PFSK-1 (cell line): Measurements from ENCODE around the gene BTBD1.

Source experiments
- POLR2AphosphoS5 ChIP-seq: IDR thresholded peaks from 2 replicates; pipeline ENCODE4 v1.6.1; 2012; ENCODE audit warnings: low read depth, mild to moderate bottlenecking, control low read depth, low read length, moderate library complexity
- SIN3A ChIP-seq: IDR thresholded peaks from 2 replicates; pipeline ENCODE4 v1.6.1; 2012; ENCODE audit warnings: mild to moderate bottlenecking, low read length, moderate library complexity, borderline replicate concordance; ENCODE audit not compliant: insufficient read depth
- TAF1 ChIP-seq: IDR thresholded peaks from 2 replicates; pipeline ENCODE4 v1.6.1; 2012; ENCODE audit warnings: low read length, control low read depth, borderline replicate concordance; ENCODE audit not compliant: insufficient read depth
- TF ChIP-seq, protein P1 (sequence below), 2 experiments: IDR thresholded peaks; 2 replicates each; pipeline versions ENCODE4 v1.6.1 to v1.8.0; 2011 to 2012; ENCODE audit warnings: low read depth in 2 of 2, low read length in 2 of 2, control low read depth in 1 of 2, inconsistent platforms in 1 of 2, mild to moderate bottlenecking in 1 of 2, moderate library complexity in 1 of 2; ENCODE audit not compliant: insufficient read depth in 1 of 2

DNA sequence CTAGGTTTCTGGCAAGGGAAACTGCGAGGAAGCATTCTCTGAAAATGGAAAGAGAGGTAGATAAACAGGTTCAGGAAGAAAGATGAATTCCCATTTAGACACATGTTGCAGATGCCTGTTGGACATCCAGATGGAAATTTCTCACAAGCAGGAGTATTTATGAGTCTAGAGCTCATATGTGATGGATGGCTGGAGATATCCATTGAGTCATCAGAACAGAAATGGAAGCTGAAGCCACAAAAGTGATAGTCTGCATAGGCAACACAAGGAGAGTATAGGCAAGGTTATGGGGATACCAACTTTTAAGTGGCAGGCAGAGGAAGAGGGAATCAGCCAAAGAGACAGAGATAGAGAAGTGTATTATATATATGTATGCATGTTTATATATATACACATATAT is 87.3 kb downstream of the BTBD1 start:
- TF ChIP-seq TAF1 = no peak
- no peak for TF ChIP-seq POLR2AphosphoS5
- TF ChIP-seq, protein P1, sequence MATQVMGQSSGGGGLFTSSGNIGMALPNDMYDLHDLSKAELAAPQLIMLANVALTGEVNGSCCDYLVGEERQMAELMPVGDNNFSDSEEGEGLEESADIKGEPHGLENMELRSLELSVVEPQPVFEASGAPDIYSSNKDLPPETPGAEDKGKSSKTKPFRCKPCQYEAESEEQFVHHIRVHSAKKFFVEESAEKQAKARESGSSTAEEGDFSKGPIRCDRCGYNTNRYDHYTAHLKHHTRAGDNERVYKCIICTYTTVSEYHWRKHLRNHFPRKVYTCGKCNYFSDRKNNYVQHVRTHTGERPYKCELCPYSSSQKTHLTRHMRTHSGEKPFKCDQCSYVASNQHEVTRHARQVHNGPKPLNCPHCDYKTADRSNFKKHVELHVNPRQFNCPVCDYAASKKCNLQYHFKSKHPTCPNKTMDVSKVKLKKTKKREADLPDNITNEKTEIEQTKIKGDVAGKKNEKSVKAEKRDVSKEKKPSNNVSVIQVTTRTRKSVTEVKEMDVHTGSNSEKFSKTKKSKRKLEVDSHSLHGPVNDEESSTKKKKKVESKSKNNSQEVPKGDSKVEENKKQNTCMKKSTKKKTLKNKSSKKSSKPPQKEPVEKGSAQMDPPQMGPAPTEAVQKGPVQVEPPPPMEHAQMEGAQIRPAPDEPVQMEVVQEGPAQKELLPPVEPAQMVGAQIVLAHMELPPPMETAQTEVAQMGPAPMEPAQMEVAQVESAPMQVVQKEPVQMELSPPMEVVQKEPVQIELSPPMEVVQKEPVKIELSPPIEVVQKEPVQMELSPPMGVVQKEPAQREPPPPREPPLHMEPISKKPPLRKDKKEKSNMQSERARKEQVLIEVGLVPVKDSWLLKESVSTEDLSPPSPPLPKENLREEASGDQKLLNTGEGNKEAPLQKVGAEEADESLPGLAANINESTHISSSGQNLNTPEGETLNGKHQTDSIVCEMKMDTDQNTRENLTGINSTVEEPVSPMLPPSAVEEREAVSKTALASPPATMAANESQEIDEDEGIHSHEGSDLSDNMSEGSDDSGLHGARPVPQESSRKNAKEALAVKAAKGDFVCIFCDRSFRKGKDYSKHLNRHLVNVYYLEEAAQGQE (IDR thresholded peaks at IDR 0.05; ENCODE audit: insufficient read depth in 1 of 2, low read depth in 2 of 2, low read length in 2 of 2) = no peak
- TF ChIP-seq SIN3A = no peak
